ENCODE measurements around the gene ERC2. TPM values are rescaled to one million over a fixed set of nuclear protein-coding genes. Genes with fewer than 3 reads are reported as not detected.

ERC2 gene
- total RNA-seq, 2 donors from 2014 or later: 1.2 TPM; not detected in 1

- Histone ChIP-seq H3K27me3 (replicated peaks; ENCODE audit: insufficient read depth) (no peaks in the 10 kb centered on the region), H3K9me3 (no peaks in the 10 kb centered on the region), H3K27ac (no peak overlapping the region), H3K4me3 (no peak overlapping the region), H3K4me1 (ENCODE audit: control insufficient read depth in 1 of 2, low read depth in 2 of 2) (no peaks in the 10 kb centered on the region), H3K36me3 (no peaks in the 10 kb centered on the region)
- DNase-seq (ENCODE audit: low spot score) (no peak), ATAC-seq (ENCODE audit: insufficient number of reproducible peaks, low FRiP score, low read depth) (no peak)
- no peak for TF ChIP-seq CTCF (IDR thresholded peaks at IDR 0.05)
These were observed 282.4 kb downstream of the ERC2 start for GRCh38 chr3:56185827-56186226.

- no peaks in the 10 kb centered on the region for H3K36me3 ChIP-seq
- no peaks in the 10 kb centered on the region for H3K4me1 ChIP-seq (ENCODE audit: control insufficient read depth in 1 of 2, low read depth in 2 of 2)
- no peaks in the 10 kb centered on the region for H3K27me3 ChIP-seq (replicated peaks; ENCODE audit: insufficient read depth)
- ATAC-seq (ENCODE audit: insufficient number of reproducible peaks, low FRiP score, low read depth) (no peak), DNase-seq (ENCODE audit: low spot score) (no peak)
- H3K27ac ChIP-seq: no peak overlapping the region
- no peak for TF ChIP-seq CTCF (IDR thresholded peaks at IDR 0.05)
- no peak overlapping the region for H3K4me3 ChIP-seq
- no peaks in the 10 kb centered on the region for H3K9me3 ChIP-seq
These were observed 284.7 kb downstream of the ERC2 start for GRCh38 chr3:56183529-56183928.

GRCh38 chr3:56180433-56180832 is 287.8 kb downstream of the ERC2 start:
- Histone ChIP-seq H3K36me3 (no peaks in the 10 kb centered on the region), H3K27me3 (replicated peaks; ENCODE audit: insufficient read depth) (no peaks in the 10 kb centered on the region), H3K4me3 (no peak overlapping the region), H3K4me1 (ENCODE audit: control insufficient read depth in 1 of 2, low read depth in 2 of 2) (no peaks in the 10 kb centered on the region), H3K27ac (no peak overlapping the region), H3K9me3 (no peaks in the 10 kb centered on the region)
- ATAC-seq (ENCODE audit: insufficient number of reproducible peaks, low FRiP score, low read depth) (no peak), DNase-seq (ENCODE audit: low spot score) (no peak)
- no peak for TF ChIP-seq CTCF (IDR thresholded peaks at IDR 0.05)

- H3K4me3 ChIP-seq: no peak overlapping the region
- no peak overlapping the region for H3K27ac ChIP-seq
- H3K36me3 ChIP-seq: no peaks in the 10 kb centered on the region
- no peaks in the 10 kb centered on the region for H3K27me3 ChIP-seq (replicated peaks; ENCODE audit: insufficient read depth)
- H3K4me1 ChIP-seq (ENCODE audit: control insufficient read depth in 1 of 2, low read depth in 2 of 2): no peaks in the 10 kb centered on the region
- no peaks in the 10 kb centered on the region for H3K9me3 ChIP-seq
- ATAC-seq (ENCODE audit: insufficient number of reproducible peaks, low FRiP score, low read depth): no peak
- no peak for DNase-seq (ENCODE audit: low spot score)
- TF ChIP-seq CTCF (IDR thresholded peaks at IDR 0.05): no peak
These were observed 294.7 kb downstream of the ERC2 start for GRCh38 chr3:56173601-56174000.

- no peak for TF ChIP-seq CTCF (IDR thresholded peaks at IDR 0.05)
- Histone ChIP-seq H3K27me3 (replicated peaks; ENCODE audit: insufficient read depth) (no peaks in the 10 kb centered on the region), H3K4me3 (no peak overlapping the region), H3K9me3 (no peaks in the 10 kb centered on the region), H3K36me3 (no peaks in the 10 kb centered on the region), H3K4me1 (ENCODE audit: control insufficient read depth in 1 of 2, low read depth in 2 of 2) (no peaks in the 10 kb centered on the region), H3K27ac (no peak overlapping the region)
- DNase-seq (ENCODE audit: low spot score) (no peak), ATAC-seq (ENCODE audit: insufficient number of reproducible peaks, low FRiP score, low read depth) (no peak)
These were observed 303.8 kb downstream of the ERC2 start for GRCh38 chr3:56164436-56164835.
